Measurements from ENCODE around the gene ARHGAP26.
A peak's percentile ranks its signal among the peaks of the same experiment; 100 is the strongest.

Gene ARHGAP26

GRCh38 chr5:142896325-142897007 is 126.3 kb downstream of the ARHGAP26 start:
- H3K4me1 ChIP-seq (ENCODE audit: control insufficient read depth, insufficient read depth, low read length): peaks cover 54% of the 10 kb centered on the region
- H3K36me3 ChIP-seq (ENCODE audit: control insufficient read depth, insufficient read depth, low read length): peaks cover 5% of the 10 kb centered on the region; the same call in 1 of the 2 replicates
- 0 out of 2 replicates have a peak overlapping the region, but pooled peaks have one; percentile 10 for H3K4me3 ChIP-seq (ENCODE audit: low read depth, low read length)
- no peaks in the 10 kb centered on the region for H3K9me3 ChIP-seq (ENCODE audit: control insufficient read depth, insufficient read depth, low read length)
- peak overlapping the region; percentile 31; the same call in 1 of the 2 replicates for H3K9ac ChIP-seq (ENCODE audit: low read depth, low read length)
- peak overlapping the region; percentile 99 for H3K27ac ChIP-seq (ENCODE audit: low read depth, low read length)
- no peaks in the 10 kb centered on the region for H3K27me3 ChIP-seq (ENCODE audit: control insufficient read depth, insufficient read depth, low read length)

GRCh38 chr5:142897328-142897727 is 127.2 kb downstream of the ARHGAP26 start:
- Histone ChIP-seq H3K9ac (ENCODE audit: low read depth, low read length) (no peak overlapping the region), H3K4me1 (ENCODE audit: control insufficient read depth, insufficient read depth, low read length) (peaks cover 54% of the 10 kb centered on the region), H3K27me3 (ENCODE audit: control insufficient read depth, insufficient read depth, low read length) (no peaks in the 10 kb centered on the region), H3K4me3 (ENCODE audit: low read depth, low read length) (no peak overlapping the region), H3K27ac (ENCODE audit: low read depth, low read length) (peak overlapping the region; percentile 99), H3K9me3 (ENCODE audit: control insufficient read depth, insufficient read depth, low read length) (no peaks in the 10 kb centered on the region), H3K36me3 (ENCODE audit: control insufficient read depth, insufficient read depth, low read length) (peaks cover 11% of the 10 kb centered on the region; the same call in 1 of the 2 replicates)

- H3K4me3 ChIP-seq (ENCODE audit: low read depth, low read length): no peak overlapping the region
- peaks cover 49% of the 10 kb centered on the region for H3K4me1 ChIP-seq (ENCODE audit: control insufficient read depth, insufficient read depth, low read length)
- no peaks in the 10 kb centered on the region for H3K9me3 ChIP-seq (ENCODE audit: control insufficient read depth, insufficient read depth, low read length)
- peaks cover 29% of the 10 kb centered on the region for H3K36me3 ChIP-seq (ENCODE audit: control insufficient read depth, insufficient read depth, low read length)
- H3K27ac ChIP-seq (ENCODE audit: low read depth, low read length): no peak overlapping the region
- H3K27me3 ChIP-seq (ENCODE audit: control insufficient read depth, insufficient read depth, low read length): no peaks in the 10 kb centered on the region
- H3K9ac ChIP-seq (ENCODE audit: low read depth, low read length): no peak overlapping the region
These were observed 130.8 kb downstream of the ARHGAP26 start for GRCh38 chr5:142900927-142901326.

GRCh38 chr5:142901476-142902185 is 131.5 kb downstream of the ARHGAP26 start:
- no peak overlapping the region for H3K27ac ChIP-seq (ENCODE audit: low read depth, low read length)
- H3K9ac ChIP-seq (ENCODE audit: low read depth, low read length): no peak overlapping the region
- H3K36me3 ChIP-seq (ENCODE audit: control insufficient read depth, insufficient read depth, low read length): peaks cover 30% of the 10 kb centered on the region
- no peaks in the 10 kb centered on the region for H3K27me3 ChIP-seq (ENCODE audit: control insufficient read depth, insufficient read depth, low read length)
- H3K9me3 ChIP-seq (ENCODE audit: control insufficient read depth, insufficient read depth, low read length): no peaks in the 10 kb centered on the region
- H3K4me3 ChIP-seq (ENCODE audit: low read depth, low read length): no peak overlapping the region
- H3K4me1 ChIP-seq (ENCODE audit: control insufficient read depth, insufficient read depth, low read length): peaks cover 42% of the 10 kb centered on the region

- Histone ChIP-seq H3K9ac (ENCODE audit: low read depth, low read length) (no peak overlapping the region), H3K27ac (ENCODE audit: low read depth, low read length) (no peak overlapping the region)
These were observed 132.2 kb downstream of the ARHGAP26 start for GRCh38 chr5:142902186-142902965.

GRCh38 chr5:142904416-142904815 is 134.2 kb downstream of the ARHGAP26 start:
- no peak overlapping the region for H3K4me3 ChIP-seq (ENCODE audit: low read depth, low read length)
- no peak overlapping the region for H3K9ac ChIP-seq (ENCODE audit: low read depth, low read length)
- peaks cover 23% of the 10 kb centered on the region for H3K4me1 ChIP-seq (ENCODE audit: control insufficient read depth, insufficient read depth, low read length)
- H3K27ac ChIP-seq (ENCODE audit: low read depth, low read length): peak overlapping the region; percentile 42
- peaks cover 34% of the 10 kb centered on the region for H3K36me3 ChIP-seq (ENCODE audit: control insufficient read depth, insufficient read depth, low read length)
- H3K9me3 ChIP-seq (ENCODE audit: control insufficient read depth, insufficient read depth, low read length): no peaks in the 10 kb centered on the region
- no peaks in the 10 kb centered on the region for H3K27me3 ChIP-seq (ENCODE audit: control insufficient read depth, insufficient read depth, low read length)

More at GRCh38 chr5:142902186-142902965, 132.2 kb downstream of the ARHGAP26 start:
- Histone ChIP-seq H3K36me3 (ENCODE audit: control insufficient read depth, insufficient read depth, low read length) (peaks cover 34% of the 10 kb centered on the region), H3K27me3 (ENCODE audit: control insufficient read depth, insufficient read depth, low read length) (no peaks in the 10 kb centered on the region), H3K9me3 (ENCODE audit: control insufficient read depth, insufficient read depth, low read length) (no peaks in the 10 kb centered on the region), H3K4me3 (ENCODE audit: low read depth, low read length) (no peak overlapping the region), H3K4me1 (ENCODE audit: control insufficient read depth, insufficient read depth, low read length) (peaks cover 35% of the 10 kb centered on the region)

- H3K27me3 ChIP-seq (ENCODE audit: control insufficient read depth, insufficient read depth, low read length): no peaks in the 10 kb centered on the region
- no peak overlapping the region for H3K9ac ChIP-seq (ENCODE audit: low read depth, low read length)
- H3K4me3 ChIP-seq (ENCODE audit: low read depth, low read length): no peak overlapping the region
- H3K4me1 ChIP-seq (ENCODE audit: control insufficient read depth, insufficient read depth, low read length): peaks cover 13% of the 10 kb centered on the region
- H3K9me3 ChIP-seq (ENCODE audit: control insufficient read depth, insufficient read depth, low read length): no peaks in the 10 kb centered on the region
- peaks cover 34% of the 10 kb centered on the region for H3K36me3 ChIP-seq (ENCODE audit: control insufficient read depth, insufficient read depth, low read length)
- no peak overlapping the region for H3K27ac ChIP-seq (ENCODE audit: low read depth, low read length)
These were observed 135.2 kb downstream of the ARHGAP26 start for GRCh38 chr5:142905348-142905747.

- H3K4me3 ChIP-seq (ENCODE audit: low read depth, low read length): no peak overlapping the region
- no peak overlapping the region for H3K27ac ChIP-seq (ENCODE audit: low read depth, low read length)
These were observed 136.9 kb downstream of the ARHGAP26 start for GRCh38 chr5:142906863-142907671.

GRCh38 chr5:142908659-142909058 is 138.5 kb downstream of the ARHGAP26 start:
- Histone ChIP-seq H3K36me3 (ENCODE audit: control insufficient read depth, insufficient read depth, low read length) (peaks cover 20% of the 10 kb centered on the region), H3K27ac (ENCODE audit: low read depth, low read length) (no peak overlapping the region), H3K4me3 (ENCODE audit: low read depth, low read length) (no peak overlapping the region)

More at GRCh38 chr5:142906863-142907671, 136.9 kb downstream of the ARHGAP26 start:
- Histone ChIP-seq H3K9me3 (ENCODE audit: control insufficient read depth, insufficient read depth, low read length) (no peaks in the 10 kb centered on the region), H3K4me1 (ENCODE audit: control insufficient read depth, insufficient read depth, low read length) (0 out of 2 replicates have a peak, but pooled peaks cover 6% of the 10 kb centered on the region), H3K9ac (ENCODE audit: low read depth, low read length) (no peak overlapping the region), H3K27me3 (ENCODE audit: control insufficient read depth, insufficient read depth, low read length) (no peaks in the 10 kb centered on the region), H3K36me3 (ENCODE audit: control insufficient read depth, insufficient read depth, low read length) (peaks cover 30% of the 10 kb centered on the region)

GRCh38 chr5:142910128-142910527 is 140.0 kb downstream of the ARHGAP26 start:
- Histone ChIP-seq H3K4me1 (ENCODE audit: control insufficient read depth, insufficient read depth, low read length) (0 out of 2 replicates have a peak, but pooled peaks cover 10% of the 10 kb centered on the region), H3K27ac (ENCODE audit: low read depth, low read length) (no peak overlapping the region), H3K9ac (ENCODE audit: low read depth, low read length) (no peak overlapping the region), H3K27me3 (ENCODE audit: control insufficient read depth, insufficient read depth, low read length) (no peaks in the 10 kb centered on the region), H3K36me3 (ENCODE audit: control insufficient read depth, insufficient read depth, low read length) (peaks cover 17% of the 10 kb centered on the region), H3K4me3 (ENCODE audit: low read depth, low read length) (no peak overlapping the region), H3K9me3 (ENCODE audit: control insufficient read depth, insufficient read depth, low read length) (no peaks in the 10 kb centered on the region)

More at GRCh38 chr5:142908659-142909058, 138.5 kb downstream of the ARHGAP26 start:
- H3K27me3 ChIP-seq (ENCODE audit: control insufficient read depth, insufficient read depth, low read length): no peaks in the 10 kb centered on the region
- no peak overlapping the region for H3K9ac ChIP-seq (ENCODE audit: low read depth, low read length)
- no peaks in the 10 kb centered on the region for H3K9me3 ChIP-seq (ENCODE audit: control insufficient read depth, insufficient read depth, low read length)
- 0 out of 2 replicates have a peak, but pooled peaks cover 6% of the 10 kb centered on the region for H3K4me1 ChIP-seq (ENCODE audit: control insufficient read depth, insufficient read depth, low read length)
